MCF 10A (cell line): ENCODE measurements around the gene CSNK2A3. TPM values are rescaled to one million over a fixed set of nuclear protein-coding genes. Genes with fewer than 3 reads are reported as not detected.
"Not testable (repeated sequence)": the region's sequence is repeated elsewhere in the genome, so short reads cannot be mapped to it uniquely, and the experiment has no call there.

Experiments
- BruUV-seq: library from RNA; stranded (reverse); fragments of 400-500 nt; replicated peaks from 2 replicates; lab custom pipeline; 2021; lab: Mats Ljungman, UMichigan
- CTCF ChIA-PET: fragments of 300-600 bp; sonication (Branson Sonifier 250); formaldehyde crosslinking; extraction: SDS; loops from one replicate; lab custom pipeline; 2021; ENCODE audit warnings: antibody characterized with exemption, inconsistent platforms; lab: Yijun Ruan, JAX
- POLR2A ChIA-PET: fragments of 300-600, 350-650 bp; sonication (Branson Sonifier 250); formaldehyde crosslinking; extraction: SDS; loops from one replicate; lab custom pipeline; 2020; ENCODE audit warnings: antibody characterized with exemption, inconsistent platforms; lab: Yijun Ruan, JAX
- DNase-seq: peaks from one replicate; pipeline ENCODE4 v3.0.0-alpha.2; 2018; ENCODE audit not compliant: unreplicated experiment
- H3K27ac Mint-ChIP-seq: one replicate; pipeline ENCODE4 v1.8.0; 2022; ENCODE audit warnings: mild to moderate bottlenecking, low read depth, mixed read lengths; ENCODE audit not compliant: unreplicated experiment
- H3K27me3 Mint-ChIP-seq: one replicate; pipeline ENCODE4 v1.8.0; 2022; ENCODE audit warnings: mixed read lengths; ENCODE audit not compliant: insufficient read depth, unreplicated experiment
- H3K36me3 Mint-ChIP-seq: one replicate; pipeline ENCODE4 v1.8.0; 2022; ENCODE audit warnings: mild to moderate bottlenecking, moderate library complexity, mixed read lengths; ENCODE audit not compliant: insufficient read depth, unreplicated experiment
- H3K4me1 Mint-ChIP-seq: one replicate; pipeline ENCODE4 v1.8.0; 2022; ENCODE audit warnings: mixed read lengths; ENCODE audit not compliant: insufficient read depth, unreplicated experiment
- H3K4me3 Mint-ChIP-seq: one replicate; pipeline ENCODE4 v1.8.0; 2022; ENCODE audit warnings: mild to moderate bottlenecking, moderate library complexity, mixed read lengths; ENCODE audit not compliant: unreplicated experiment
- H3K9me3 Mint-ChIP-seq: one replicate; pipeline ENCODE4 v1.8.0; 2022; ENCODE audit warnings: mixed read lengths; ENCODE audit not compliant: unreplicated experiment
- CTCF ChIP-seq: fragments of 200-600 bp; IDR thresholded peaks from one replicate; pipeline ENCODE4 v1.8.0; 2022; ENCODE audit warnings: antibody characterized with exemption, mild to moderate bottlenecking; ENCODE audit not compliant: unreplicated experiment
- intact Hi-C: fragments of 100-400 bp; cut with micrococcal nuclease; formaldehyde crosslinking; loops from 2 replicates; pipeline ENCODE4 v1.14.1; 2022
- total RNA-seq: library from RNA; stranded (reverse); gene quantifications from 2 replicates; pipeline ENCODE4 v1.2.3, GENCODE V29; 2022

CSNK2A3 gene
- total RNA-seq, 1 experiment from 2014 or later = 2.2 TPM

- peaks cover 12% of the 10 kb centered on the region for H3K9me3 Mint-ChIP-seq
- H3K36me3 Mint-ChIP-seq = peaks cover 14% of the 10 kb centered on the region
- H3K27ac Mint-ChIP-seq = no peak overlapping the region
- no peak overlapping the region for H3K4me3 Mint-ChIP-seq
- H3K4me1 Mint-ChIP-seq = no peaks in the 10 kb centered on the region
- peak; percentile 17 for DNase-seq
- BruUV-seq = no TSS peak
- H3K27me3 Mint-ChIP-seq = no peaks in the 10 kb centered on the region
- ChIA-PET CTCF (interaction anchor here (0.5 kb wide), 1 partner anchor 170 kb away, joined by 4 read pairs; no protein-coding TSS in a partner anchor), POLR2A (interaction anchor here (0.6 kb wide), 2 partner anchors 426 to 1770 kb away, joined by 3 read pairs; no protein-coding TSS in a partner anchor)
- no peak for TF ChIP-seq CTCF
- intact Hi-C loops = no loop called here
Observed at GRCh38 chr11:11366793-11367192, 13.7 kb upstream of the CSNK2A3 start.

GRCh38 chr11:11363674-11364073 lies 10.6 kb upstream of the CSNK2A3 start:
- TF ChIP-seq CTCF = no peak
- Mint-ChIP-seq H3K27ac (no peak overlapping the region), H3K36me3 (peaks cover 3% of the 10 kb centered on the region), H3K4me3 (no peak overlapping the region), H3K4me1 (no peaks in the 10 kb centered on the region), H3K9me3 (peaks cover 4% of the 10 kb centered on the region), H3K27me3 (no peaks in the 10 kb centered on the region)
- DNase-seq = no peak
- intact Hi-C loops = no loop called here
- ChIA-PET CTCF (interaction anchor here (1.0 kb wide), 1 partner anchor 8 kb away, joined by 4 read pairs; no protein-coding TSS in a partner anchor), POLR2A (no interaction called here)
- no TSS peak for BruUV-seq

- TF ChIP-seq CTCF = no peak
- Mint-ChIP-seq H3K27me3 (no peaks in the 10 kb centered on the region), H3K27ac (no peak overlapping the region), H3K36me3 (no peaks in the 10 kb centered on the region), H3K4me1 (no peaks in the 10 kb centered on the region), H3K9me3 (no peaks in the 10 kb centered on the region), H3K4me3 (no peak overlapping the region)
- POLR2A ChIA-PET = no interaction called here
- no TSS peak for BruUV-seq
- DNase-seq = no peak
- CTCF ChIA-PET = no interaction called here
- intact Hi-C loops = no loop called here
Observed at GRCh38 chr11:11359611-11360010, 6.6 kb upstream of the CSNK2A3 start.

- no peaks in the 10 kb centered on the region for H3K9me3 Mint-ChIP-seq
- ChIA-PET POLR2A (interaction anchor here (1.2 kb wide), 1 partner anchor 33 kb away, joined by 3 read pairs; no protein-coding TSS in a partner anchor), CTCF (interaction anchor here (0.6 kb wide), 1 partner anchor 368 kb away, joined by 3 read pairs; no protein-coding TSS in a partner anchor)
- no TSS peak for BruUV-seq
- no peaks in the 10 kb centered on the region for H3K4me1 Mint-ChIP-seq
- no peak overlapping the region for H3K4me3 Mint-ChIP-seq
- H3K27ac Mint-ChIP-seq = no peak overlapping the region
- intact Hi-C loops = no loop called here
- H3K36me3 Mint-ChIP-seq = no peaks in the 10 kb centered on the region
- TF ChIP-seq CTCF = no peak
- DNase-seq = no peak
- H3K27me3 Mint-ChIP-seq = no peaks in the 10 kb centered on the region
Observed at GRCh38 chr11:11356842-11357241, 3.8 kb upstream of the CSNK2A3 start.

- H3K27me3 Mint-ChIP-seq, H3K9me3 Mint-ChIP-seq, H3K4me1 Mint-ChIP-seq, H3K4me3 Mint-ChIP-seq, POLR2A ChIA-PET, BruUV-seq, H3K27ac Mint-ChIP-seq, H3K36me3 Mint-ChIP-seq, intact Hi-C loops, DNase-seq: not testable (repeated sequence)
- CTCF ChIA-PET = interaction anchor here (0.6 kb wide), 1 partner anchor 412 kb away, joined by 4 read pairs; no protein-coding TSS in a partner anchor
Observed at GRCh38 chr11:11351851-11352250, 1.2 kb downstream of the CSNK2A3 start.
